GM19035 (cell line): Measurements from ENCODE around the gene LARGE1.
"Not testable (repeated sequence)": the region's sequence is repeated elsewhere in the genome, so short reads cannot be mapped to it uniquely, and the experiment has no call there.

Experiments
- ATAC-seq: cut with Tn5 transposase; IDR thresholded peaks from one replicate; pipeline ENCODE4 v1.9.1; 2021; ENCODE audit not compliant: unreplicated experiment

The LARGE1 gene

GRCh38 chr22:33858653-33859052, 61.6 kb downstream of the LARGE1 start:
- not testable (repeated sequence) for ATAC-seq

- not testable (repeated sequence) for ATAC-seq
These were observed 62.5 kb downstream of the LARGE1 start for GRCh38 chr22:33857767-33858166.

GRCh38 chr22:33854724-33855123, 65.6 kb downstream of the LARGE1 start:
- ATAC-seq: no peak

GRCh38 chr22:33853200-33854097, 66.8 kb downstream of the LARGE1 start:
- ATAC-seq: peak; percentile 95

- ATAC-seq: no peak
These were observed 68.4 kb downstream of the LARGE1 start for GRCh38 chr22:33851821-33852384.

DNA sequence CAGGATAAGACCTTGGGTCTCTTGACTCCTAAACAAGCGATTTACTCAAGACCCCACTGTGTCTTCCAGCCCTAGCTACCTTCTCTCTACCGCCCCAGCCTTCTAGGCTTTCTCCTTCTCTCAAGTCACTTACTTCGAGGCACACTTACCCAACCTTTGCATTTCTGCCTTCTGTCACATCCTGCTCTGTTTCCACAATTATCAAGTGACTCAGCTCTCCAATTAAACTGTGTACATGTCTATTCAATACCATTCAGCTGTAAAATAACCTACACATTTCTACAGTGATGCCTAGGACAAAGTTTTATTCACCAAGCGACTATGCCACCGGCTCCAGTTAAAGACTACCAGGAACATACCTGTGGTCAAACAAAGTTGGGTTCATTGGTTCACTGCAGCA, 69.0 kb downstream of the LARGE1 start:
- ATAC-seq: no peak

DNA sequence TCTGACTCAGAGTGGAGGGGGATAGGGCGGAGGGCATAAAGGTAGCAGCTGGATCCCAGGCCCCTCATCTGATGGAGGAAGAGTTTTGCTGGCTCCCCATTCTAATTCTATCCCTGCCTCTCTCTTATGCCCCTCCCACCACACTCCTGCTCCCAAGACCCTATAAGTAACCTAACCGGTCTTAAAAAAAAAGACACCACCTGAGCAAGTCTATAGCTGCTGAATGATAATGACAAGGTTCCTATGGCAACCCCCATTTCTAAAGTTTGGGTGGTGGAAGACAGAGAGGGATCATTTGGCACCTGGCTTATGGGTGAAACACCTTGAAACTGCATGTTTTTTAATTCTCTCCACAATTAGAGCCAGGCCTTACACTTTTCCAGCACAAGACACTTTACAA, 69.6 kb downstream of the LARGE1 start:
- no peak for ATAC-seq

- ATAC-seq: no peak
These were observed 70.1 kb downstream of the LARGE1 start for GRCh38 chr22:33850193-33850592.

DNA sequence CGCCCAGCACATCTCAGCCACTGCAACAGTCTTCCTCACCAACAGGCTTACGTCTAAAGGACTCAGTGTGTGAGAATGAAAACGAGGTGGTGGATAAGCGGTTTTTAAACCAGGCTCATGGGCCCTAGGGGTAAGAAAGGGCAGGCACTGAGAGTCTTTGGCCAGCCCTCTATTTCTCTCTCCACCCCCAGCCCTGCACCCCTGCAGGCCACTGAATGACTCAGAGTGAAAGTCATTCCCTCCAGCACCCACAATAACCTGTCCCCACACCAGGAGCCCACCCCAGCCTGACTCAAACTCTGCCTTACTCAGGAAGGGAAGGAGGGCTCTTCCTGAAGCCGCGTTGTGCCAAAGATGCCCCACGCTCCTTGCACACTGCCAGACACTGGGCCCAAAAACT, 72.0 kb downstream of the LARGE1 start:
- ATAC-seq: no peak

- no peak for ATAC-seq
These were observed 76.0 kb downstream of the LARGE1 start for GRCh38 chr22:33844273-33844672.

DNA sequence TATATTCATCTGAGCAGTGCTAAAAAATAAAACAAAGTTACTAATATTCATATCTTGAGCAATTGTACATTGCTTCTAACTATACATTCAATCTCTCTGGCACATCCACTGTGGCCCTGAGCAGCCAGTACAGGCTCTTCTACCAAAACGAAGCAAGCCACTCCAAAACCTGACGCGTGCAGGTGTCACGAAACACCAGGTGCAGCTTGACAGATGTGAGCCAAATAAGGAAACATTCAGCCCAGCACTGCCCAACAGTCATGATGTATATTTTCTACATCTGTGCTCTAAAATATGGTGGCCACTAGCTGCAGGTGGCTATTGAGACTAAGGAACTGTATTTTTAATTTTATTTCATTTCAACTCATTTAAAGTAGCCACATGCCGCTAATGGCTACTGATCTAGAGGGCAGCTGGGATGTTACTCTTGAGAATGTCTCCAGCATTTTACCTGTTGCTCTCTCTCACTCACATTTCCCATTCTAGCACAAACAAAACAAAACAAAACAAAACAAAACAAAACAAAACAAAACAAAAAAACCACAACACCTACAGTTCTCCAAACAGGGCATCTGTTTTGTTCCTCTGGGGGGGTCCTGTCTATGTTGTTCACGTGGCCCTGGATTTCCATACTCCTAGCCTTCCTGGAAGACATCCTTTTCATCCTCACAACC, 77.7 kb downstream of the LARGE1 start:
- no peak for ATAC-seq

- no peak for ATAC-seq
These were observed 78.3 kb downstream of the LARGE1 start for GRCh38 chr22:33842006-33842354.

DNA sequence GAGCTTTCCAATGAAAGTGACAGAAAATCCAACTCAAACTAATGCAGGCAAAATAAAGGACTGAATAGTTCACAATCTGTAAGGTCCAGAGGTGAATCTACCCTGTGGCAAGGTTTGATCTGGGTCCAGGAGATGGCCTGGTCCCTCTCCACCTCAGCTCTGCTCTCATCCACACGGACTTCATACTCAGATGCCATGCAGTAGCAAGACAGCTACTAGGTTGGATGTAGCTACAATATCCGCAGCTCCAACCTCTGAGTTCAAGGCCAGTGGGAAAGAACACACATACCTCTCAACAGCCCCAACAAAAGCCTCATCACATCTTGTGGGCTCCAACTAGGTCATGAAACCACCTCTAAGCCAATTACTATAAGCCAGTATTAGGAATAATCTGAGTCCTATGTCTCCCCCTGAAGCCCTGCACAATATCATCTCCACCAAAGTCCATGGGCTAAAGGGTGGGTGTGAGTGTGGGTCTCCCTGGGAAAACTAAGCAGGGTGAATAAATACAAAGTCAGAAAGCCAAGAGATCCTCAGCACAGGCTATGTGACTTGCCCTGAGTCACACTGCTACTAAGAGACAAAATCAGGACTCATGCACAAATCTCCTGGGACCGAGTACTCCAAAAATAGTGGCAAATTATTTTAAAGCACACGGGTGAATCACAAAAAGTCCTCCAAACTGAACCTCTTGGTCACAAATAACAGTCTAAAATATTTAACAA, 78.8 kb downstream of the LARGE1 start:
- no peak for ATAC-seq

DNA sequence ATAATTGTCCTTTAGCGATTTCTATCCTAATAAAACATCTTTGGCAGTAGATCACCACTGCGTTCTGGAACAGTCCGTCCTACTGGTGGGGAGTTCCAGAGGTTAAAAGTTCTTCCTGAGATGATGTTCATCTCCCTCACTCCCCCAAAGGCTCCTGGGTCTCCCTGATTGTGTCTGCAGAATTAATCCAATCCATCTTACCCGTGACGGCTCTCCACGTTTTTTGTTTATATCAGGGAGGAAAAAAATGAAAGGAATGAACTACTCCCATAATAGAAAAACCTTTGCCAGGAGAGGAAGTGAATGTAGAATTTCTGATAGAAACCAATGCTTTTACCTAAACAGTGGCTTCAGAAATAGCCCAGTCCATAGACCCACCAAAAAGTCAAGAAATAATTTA, 81.6 kb downstream of the LARGE1 start:
- no peak for ATAC-seq

GRCh38 chr22:33837826-33838225, 82.5 kb downstream of the LARGE1 start:
- ATAC-seq: no peak

- no peak for ATAC-seq
These were observed 85.0 kb downstream of the LARGE1 start for GRCh38 chr22:33835265-33835664.

DNA sequence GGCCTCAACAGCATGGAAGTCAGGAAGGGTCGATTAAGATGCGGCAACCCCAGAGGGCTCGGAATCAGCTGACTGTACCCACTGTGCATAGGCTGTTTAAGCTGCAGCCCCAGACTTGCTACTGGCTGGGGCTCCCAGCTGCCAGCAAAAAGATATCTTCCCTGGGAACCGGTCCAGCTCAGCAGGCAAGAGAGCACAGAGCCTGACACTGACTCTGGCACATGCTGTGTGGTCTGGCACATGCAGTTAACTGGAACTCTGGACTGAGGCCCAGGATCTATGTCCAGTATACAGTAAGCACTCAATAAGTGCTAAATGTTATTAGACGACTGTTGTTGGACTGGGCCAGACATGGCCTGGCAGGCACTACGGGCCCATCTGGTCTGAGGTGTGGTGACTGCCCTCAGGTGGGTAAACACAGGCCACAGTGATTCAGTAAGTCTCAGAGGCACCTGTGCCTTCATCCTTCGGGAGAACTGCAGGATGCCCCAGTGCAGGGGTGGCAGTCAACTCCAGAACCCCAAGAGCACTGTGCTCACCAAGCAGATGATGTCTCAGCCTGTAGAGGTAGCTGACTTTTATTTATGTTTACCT, 87.6 kb downstream of the LARGE1 start:
- ATAC-seq: no peak

- ATAC-seq: no peak
These were observed 88.6 kb downstream of the LARGE1 start for GRCh38 chr22:33831651-33832050.

GRCh38 chr22:33831207-33831606, 89.1 kb downstream of the LARGE1 start:
- no peak for ATAC-seq

DNA sequence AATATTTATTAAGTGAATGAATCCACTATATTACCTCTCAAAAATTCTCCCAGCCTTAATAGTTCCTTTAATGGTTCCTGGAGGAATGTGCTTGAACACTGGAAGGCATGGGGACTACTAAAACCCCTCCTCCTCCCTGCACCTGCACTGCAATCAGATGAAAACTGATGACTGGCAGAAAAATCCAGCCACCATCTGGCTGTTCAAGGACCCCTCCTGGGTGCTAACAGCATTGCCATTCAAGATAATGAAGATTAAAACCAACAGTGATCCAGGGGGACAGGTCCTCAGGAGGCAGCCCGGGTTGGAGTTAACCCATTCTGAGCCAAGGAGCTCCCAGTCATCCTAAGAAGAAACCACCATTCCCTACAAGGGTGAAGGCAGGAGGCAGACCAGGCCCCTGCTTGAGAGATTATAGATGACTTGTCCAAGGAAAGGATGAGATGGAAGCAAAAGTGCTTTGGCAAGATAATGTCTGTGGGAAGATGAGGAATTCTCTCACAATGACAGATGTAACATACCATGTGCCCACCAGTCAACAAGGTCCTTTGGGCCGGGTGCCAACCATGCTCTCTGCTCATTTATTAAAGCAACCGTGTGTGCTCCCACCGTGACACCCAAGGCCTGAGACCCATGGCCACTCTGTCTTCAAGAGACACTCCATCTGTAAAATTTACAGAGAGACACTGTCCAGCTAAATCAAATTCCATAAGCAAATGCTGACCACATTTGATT, 90.6 kb downstream of the LARGE1 start:
- no peak for ATAC-seq
